NCI-H2081 treated with DMSO at 0.1 percent for 48 hours (cell line): ENCODE results near the gene SGMS2.
"Not testable (repeated sequence)": the region's sequence is repeated elsewhere in the genome, so short reads cannot be mapped to it uniquely, and the experiment has no call there.

Source experiments
- DNase-seq: peaks from one replicate; lab custom pipeline; 2025; lab: John Stamatoyannopoulos, UW

The SGMS2 gene

GRCh38 chr4:107866726-107867125 is 42.0 kb downstream of the SGMS2 start:
- DNase-seq: no peak

DNA sequence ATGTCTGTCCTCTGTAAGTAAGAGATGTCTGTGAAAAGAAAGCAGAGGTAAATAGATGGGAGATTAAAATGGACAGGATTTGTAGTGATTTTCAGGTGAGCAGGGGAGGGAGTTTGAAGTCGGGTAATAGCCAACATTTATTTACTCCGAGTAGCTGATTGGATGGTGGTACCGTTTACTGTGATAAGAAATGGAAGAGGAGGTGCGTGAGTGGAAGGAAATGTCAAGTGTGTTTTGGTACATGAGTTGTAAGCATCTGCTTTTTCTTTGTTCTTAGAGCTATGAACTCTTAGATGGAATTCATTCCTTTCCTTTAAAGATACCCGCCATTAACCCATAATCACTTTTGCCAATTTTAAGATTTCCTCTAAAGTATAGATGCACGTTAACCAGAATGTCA is 45.5 kb downstream of the SGMS2 start:
- no peak for DNase-seq

DNA sequence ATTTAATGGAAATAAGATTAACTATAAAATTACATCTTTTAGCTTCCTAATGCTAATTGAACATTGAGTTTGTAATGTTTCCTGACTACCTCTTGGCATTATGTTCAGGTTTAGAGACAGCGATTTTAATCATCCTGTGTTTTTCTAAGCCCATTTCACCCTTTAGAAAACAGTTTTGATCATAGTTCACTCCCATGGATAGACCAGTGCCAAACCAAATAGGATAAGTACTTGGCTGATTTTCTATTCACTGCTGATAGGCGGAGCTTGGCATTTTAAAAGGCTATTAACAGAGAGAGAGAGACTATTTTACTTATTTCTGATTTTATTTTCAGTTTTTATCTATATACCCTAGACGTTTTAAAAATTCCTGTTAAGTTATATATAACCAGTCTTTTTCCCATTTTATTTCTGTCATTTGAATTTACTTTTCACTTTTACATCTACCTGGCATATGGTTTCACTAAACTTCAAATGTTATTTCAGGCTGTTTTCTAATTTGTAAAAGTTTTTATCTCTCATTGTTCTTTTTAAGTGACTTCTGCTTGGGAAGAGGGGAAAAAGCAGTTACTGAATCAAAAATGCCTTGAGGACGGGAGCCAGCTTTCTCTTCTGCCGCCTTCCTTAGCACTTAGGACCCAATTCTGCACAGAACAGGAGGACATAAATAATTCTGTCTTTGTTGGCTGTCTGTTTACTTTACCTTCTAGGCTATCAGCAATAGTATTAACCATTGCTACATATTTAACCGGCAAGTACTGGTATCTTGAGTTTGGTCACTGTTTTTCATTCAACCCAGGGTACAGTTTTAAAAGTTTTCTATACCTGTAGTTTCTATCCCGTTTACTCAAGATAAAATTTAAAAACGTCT is 46.4 kb downstream of the SGMS2 start:
- DNase-seq: peak; percentile 20

- DNase-seq: no peak
Observed at GRCh38 chr4:107874024-107874423, 49.3 kb downstream of the SGMS2 start.

DNA sequence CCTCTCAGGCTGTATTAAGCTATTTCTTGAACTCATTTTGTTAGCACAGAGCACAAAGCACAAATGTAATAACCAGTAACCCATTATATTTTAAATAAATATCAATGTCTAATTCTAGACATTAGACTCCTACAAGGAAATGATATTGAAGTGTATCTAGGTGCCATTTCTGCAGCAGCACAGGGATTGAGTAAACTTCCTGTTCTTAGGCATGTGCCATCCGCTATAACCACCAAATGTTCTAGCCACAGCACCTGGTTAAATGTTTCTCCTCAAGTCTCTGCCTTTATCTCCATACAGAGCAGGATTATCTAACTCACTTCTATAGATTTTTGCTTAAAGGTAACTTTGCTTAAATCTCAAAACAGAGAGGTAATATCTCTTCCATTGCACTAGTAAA is 51.4 kb downstream of the SGMS2 start:
- DNase-seq: no peak

DNA sequence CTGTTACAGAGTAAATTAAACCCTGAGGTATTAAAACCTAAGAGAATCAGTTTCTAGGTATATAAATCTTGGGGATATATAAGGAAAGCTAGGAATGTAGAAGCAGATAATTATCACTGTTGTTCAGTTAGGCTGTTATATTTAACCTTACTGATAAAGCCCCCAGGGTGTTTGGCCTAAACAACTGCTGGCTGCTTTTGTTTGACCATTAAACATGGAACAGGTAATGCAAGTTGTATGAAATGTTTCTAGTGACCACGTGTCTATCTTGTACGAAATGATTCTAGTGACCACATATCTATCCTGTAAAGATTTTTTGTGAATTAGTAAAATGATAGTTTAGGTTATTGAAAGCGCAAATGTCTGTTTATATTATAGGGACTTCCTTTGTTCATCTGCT is 52.6 kb downstream of the SGMS2 start:
- DNase-seq: no peak

DNA sequence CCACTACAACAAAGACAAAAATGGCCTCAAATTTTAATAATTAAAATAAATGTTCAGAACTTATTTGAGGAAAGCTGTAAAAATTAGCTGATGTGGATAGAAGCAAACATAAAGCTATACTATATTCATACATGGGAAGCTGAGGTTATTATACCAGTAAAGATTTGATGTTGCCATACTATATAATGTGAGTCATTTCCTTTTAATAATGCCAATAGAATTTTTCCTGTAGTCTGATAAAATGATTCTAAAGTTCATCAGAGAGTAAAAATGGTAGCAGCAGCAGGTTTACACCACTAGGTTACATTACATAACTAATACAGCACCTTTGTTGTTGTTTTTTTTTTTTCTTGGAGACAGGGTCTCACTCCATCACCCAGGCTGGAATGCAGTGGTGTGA is 61.1 kb downstream of the SGMS2 start:
- DNase-seq: no peak

GRCh38 chr4:107888237-107888636 is 63.5 kb downstream of the SGMS2 start:
- no peak for DNase-seq

DNA sequence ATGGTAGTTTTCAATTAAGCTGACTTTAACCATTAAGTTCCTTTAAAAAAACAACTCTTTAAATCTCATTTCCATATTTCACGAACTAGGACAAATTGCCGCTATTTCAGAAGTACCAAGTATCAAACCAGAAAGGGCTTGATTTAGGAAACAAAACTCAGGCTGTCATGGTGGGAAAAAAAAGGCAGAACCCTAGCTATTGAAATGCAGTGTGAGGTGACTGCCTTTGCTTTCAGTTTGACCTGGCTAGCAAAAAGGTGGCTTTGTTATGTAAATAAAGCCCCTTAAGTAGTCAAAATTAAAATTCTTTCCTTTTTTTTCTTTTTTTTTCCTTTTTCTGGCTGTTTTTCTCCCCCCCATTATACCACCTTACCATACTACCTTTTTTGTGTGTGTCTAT is 66.0 kb downstream of the SGMS2 start:
- DNase-seq: no peak

GRCh38 chr4:107891299-107891698 is 66.6 kb downstream of the SGMS2 start:
- no peak for DNase-seq

DNA sequence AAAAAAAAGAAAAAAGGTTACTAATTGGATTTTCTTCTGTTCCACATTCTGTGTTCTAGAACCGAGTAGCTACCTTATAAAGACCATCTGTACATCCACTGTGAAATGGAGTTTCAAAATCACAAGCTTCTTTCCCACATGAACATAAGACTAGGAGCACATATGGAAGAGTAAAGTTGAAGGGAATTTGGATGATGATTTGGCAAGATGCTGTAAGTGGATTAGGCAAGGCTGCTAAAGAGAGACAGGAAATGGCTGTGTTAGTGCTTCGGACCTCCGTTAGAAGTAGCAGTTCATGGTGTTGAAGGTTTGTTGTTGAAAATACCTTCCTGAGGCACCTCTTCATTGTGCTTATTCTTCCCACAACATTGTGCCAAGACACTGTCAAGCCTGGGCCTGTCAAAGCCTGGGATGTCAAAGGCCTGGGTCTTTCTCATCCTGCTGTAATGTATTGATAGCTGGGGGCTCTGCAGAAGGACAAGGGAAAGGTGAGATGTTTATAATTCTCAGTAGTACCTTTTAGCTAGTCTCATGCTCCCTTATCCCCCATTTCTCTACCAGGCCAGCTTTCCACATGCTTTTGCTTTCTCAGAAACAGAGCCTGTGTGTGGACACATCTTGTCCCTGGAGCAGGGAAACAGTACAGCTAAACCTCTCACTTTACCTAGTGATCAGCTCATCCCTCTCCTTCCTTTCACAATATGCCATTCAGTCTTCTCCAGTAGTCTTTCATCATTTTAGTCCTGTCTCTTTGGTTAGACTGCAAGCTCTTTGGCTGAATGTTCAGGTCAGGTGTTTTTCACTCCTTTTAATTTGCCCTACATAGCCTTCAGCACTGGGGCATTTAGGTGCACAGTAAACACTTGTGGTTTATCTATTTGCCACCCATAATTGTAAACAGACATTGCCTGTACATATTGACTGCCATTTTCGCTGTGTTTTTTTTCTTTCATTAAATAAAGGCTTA is 68.7 kb downstream of the SGMS2 start:
- DNase-seq: no peak

DNA sequence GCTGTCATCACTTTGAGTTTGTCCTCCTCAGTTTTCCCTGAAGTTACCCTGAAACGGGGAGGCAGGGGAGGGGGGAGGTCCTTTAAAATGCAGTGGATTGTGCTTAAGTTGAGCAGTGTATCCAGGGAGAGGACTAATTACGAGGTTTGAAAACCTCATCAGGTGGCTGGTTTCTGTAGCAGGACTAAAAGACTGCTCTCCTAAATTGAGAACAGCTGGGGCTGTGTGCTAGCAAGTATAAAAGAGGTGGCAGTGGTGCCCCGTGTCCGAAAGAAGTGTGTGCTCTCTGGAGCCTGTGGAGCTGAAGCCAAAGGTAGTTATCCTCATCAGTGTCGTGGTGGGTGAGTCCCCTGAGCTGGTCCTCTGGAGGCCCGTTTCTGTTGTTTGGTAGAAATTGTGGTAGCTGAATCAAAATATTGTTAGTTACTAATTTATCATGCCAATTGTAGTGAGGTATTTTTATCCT is 69.4 kb downstream of the SGMS2 start:
- DNase-seq: no peak

DNA sequence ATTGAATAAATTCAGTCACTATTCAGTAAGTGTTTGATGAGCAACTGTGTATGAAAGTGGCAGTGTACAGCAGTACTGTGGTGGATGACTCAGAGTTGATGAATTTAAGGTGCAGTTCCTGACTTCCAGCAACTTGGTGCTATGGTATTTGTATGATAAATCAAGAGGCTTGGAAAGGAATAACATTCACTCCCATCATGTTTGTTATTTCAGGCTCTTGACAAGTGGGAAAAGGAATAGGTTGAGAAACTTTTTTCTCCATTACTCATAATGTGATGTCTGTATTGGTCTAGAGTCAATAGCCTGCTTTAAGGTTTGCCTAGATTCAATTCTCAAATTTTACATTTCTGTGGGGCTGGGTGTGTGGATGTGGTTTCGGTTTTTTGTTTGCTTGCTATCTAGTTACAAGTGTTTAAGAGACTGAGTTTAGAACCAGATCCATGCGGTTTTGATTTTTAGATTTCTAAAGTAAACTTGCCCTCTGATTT is 71.5 kb downstream of the SGMS2 start:
- DNase-seq: no peak

DNA sequence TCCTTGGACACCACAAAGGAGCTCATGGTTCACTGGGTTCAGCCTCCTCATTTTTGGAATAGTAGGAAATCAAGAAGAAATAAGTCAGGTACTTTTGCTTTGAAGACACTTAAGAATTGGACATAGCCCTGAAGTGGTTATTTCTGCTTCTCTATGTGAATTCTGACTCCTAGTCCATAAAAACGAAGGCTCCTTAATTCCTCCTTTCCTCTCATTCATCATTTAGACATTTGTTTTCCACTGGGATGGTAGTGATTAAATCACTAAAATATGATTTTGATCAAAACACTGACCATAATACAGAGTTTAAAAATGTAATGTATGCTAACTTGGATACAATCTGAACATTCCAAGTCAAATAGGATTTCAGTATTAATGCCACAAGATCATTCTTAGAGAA is 71.9 kb downstream of the SGMS2 start:
- DNase-seq: no peak

GRCh38 chr4:107897823-107898222 is 73.1 kb downstream of the SGMS2 start:
- no peak for DNase-seq

- no peak for DNase-seq
Observed at GRCh38 chr4:107900067-107900466, 75.3 kb downstream of the SGMS2 start.

- no peak for DNase-seq
Observed at GRCh38 chr4:107900508-107900907, 75.8 kb downstream of the SGMS2 start.

GRCh38 chr4:107901213-107901934 is 76.6 kb downstream of the SGMS2 start:
- DNase-seq: no peak

DNA sequence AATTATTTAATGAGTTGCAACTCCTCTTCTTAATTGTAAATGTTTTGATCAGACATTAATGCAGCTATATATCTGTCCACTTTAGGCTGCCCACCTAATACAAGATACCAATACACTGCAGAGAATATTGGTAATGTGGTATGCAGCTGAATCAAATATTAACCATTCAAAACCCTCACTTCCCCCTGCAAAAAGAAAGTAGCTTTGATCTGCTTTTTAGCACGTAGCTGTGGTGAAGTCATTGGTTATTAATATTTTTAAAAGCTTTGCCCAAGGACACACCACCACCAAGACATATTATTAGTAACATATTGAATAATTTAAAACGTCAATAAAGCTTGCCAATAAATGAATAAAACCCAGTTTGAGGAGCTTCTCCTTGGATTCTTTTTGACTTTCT is 78.0 kb downstream of the SGMS2 start:
- DNase-seq: no peak

GRCh38 chr4:107905082-107905481 is 80.3 kb downstream of the SGMS2 start:
- not testable (repeated sequence) for DNase-seq

- peak; percentile 56 for DNase-seq
Observed at GRCh38 chr4:107906458-107907100, 81.8 kb downstream of the SGMS2 start.
